NCI-H524 (cell line): ENCODE data around the gene WDR31.

Experiments used
- DNase-seq, 2 experiments: peaks; one replicate each; lab custom pipeline; 2025; lab: John Stamatoyannopoulos, UW

Gene WDR31

DNA sequence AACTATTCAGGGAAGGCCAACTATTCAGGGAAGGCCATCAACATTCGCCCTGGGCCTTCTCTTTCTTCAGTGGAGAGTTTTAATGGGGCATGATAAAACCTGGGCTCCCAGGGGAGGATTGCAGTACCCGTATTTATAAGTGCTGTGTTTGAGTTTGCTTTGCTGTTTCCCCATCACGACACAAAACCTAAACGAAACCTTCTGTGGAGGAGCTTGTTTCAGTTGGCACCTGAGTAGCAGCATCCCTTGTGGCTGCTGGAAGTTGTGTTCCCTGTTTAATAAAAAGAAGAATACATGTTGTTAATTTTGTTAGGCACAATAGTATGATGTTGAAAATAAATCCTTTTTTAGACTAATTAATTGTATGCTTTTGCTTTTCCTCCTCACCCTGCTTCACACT, 8.3 kb downstream of the WDR31 start:
- DNase-seq: no peak

GRCh38 chr9:113328045-113328782, 11.9 kb downstream of the WDR31 start:
- DNase-seq: no peak

DNA sequence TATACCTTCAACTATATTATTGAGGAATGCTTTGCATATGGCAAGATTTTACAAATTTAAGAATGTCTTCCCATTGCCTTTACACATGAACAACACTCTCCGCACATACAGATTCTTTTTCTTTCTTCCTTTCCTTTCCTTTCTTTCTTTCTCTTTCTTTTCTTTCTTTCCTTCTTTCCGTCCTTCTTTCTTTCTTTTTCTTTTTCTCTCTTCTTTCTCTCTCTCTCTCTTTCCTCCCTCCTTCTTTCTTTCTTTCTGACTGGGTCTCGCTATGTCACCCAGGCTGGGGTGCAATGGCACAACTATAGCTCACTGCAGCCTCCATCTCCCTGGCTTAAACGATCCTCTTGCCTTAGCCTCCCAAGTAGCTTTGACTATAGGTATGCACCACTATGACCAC, 13.8 kb downstream of the WDR31 start:
- DNase-seq: no peak

DNA sequence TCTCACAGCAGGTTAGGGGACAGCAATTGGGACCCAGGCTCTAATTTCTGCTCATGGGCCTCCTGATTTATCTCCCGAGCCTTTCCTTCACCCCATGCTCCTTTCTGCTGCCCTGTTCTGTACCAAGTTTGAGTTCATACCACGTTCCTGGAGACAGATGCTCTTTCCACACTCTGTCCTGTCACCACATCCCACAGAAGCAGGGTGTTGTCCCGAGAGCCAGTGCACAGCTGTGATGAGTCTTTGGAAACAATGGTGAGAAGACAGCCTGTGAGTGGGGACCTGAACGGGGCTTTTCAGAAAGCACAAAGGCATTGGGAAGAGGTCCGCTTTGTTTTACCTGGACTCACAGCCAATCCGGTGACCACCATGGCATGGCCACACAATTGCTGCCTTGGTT, 17.4 kb downstream of the WDR31 start:
- no peak for DNase-seq

DNA sequence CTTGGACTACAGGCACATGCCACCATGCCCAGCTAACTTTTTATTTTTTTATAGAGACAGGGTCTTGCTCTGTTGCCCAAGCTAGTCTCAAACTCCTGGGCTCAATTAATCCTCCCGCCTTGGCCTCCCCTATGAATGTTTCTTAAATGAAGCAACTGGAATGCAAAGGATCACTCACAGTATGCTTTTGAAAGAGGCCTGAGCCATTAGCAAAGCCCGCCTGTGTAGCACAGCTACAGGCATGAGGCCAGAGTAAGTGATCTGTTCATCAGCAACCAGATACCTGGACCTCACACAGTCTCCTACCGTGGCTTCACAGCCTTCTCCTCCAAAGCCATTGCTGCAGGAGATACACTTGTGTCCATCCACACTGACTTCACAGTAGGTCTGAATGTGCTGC, 20.0 kb downstream of the WDR31 start:
- no peak for DNase-seq

DNA sequence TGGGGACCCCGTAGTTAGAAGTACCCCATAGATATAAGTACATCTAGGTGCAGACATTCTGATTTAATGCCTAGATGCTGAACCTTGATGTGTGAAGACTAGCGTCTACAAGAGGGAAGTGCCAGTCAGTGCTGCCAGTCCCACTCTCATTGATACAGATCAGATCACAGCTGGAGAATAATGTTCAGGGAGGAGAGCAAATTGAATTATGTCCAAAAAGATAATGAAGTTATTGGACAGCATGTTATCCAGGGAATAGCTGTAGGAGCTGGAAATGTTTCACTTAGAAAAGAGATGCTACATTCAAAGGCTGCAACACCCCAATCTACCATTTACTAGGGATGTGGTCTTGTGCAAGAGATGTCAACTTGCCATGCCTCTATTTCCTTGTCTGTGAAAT, 21.0 kb downstream of the WDR31 start:
- no peak for DNase-seq

DNA sequence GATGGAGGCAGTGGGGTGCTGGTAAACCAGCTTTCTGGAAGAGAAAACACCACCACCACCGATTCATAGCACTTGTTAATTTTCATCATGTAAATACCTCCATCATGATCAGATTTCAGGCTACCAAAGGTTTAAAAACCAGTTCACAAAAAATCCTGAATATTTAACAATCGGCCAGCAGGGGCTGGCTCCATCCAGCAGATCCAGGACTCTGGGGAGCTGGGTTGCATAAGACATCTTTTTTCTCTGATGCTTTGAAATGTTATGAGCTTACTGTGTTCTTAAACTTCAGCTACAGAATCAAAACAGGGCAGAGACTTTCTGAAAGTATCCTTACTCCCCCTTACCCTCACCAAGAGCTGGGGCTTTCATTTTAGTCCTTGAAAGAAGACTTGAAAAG, 22.3 kb downstream of the WDR31 start:
- no peak for DNase-seq

DNA sequence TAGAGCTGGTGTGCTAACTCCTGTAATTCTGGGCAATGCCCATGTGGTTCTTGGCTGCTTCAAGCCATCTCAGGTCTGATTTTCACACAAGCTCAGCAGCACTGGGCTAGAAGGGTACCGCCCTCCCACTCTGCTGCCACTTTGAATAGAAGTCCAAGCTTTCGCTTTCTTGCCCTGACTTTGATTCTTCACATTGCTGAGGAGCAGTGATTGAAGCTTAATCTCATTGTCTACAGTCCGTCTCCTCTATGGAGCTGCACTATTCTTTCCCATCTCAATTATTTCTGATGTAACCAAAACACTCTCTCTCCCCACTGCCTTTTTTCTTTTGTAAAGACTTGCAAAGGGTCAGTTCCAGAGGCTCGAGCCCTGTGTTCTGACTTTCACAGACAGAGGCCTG, 24.0 kb downstream of the WDR31 start:
- DNase-seq: no peak

GRCh38 chr9:113315231-113315630, 24.8 kb downstream of the WDR31 start:
- DNase-seq: no peak

DNA sequence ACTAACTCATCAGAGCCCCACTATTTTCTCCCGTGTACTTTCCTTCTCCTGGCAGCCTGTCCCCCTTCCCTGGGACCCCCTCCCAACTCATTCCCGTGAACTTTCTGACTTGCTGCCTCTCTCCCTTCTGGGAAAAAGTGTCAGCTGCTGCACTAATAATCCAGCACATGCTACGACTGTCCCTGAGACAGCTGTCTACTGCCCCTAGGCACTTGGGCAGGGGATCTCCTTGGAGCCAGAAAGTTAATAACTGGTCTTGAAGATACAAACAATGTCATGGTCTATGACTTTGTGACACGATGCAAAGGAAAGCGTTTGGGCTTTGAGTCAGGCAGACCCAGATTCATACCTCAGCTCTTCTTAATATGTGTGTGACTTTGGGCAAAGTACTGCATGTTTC, 26.8 kb downstream of the WDR31 start:
- peak in 1 of 2 experiments; percentile 57 for DNase-seq

GRCh38 chr9:113311961-113312360, 28.1 kb downstream of the WDR31 start:
- DNase-seq: no peak

GRCh38 chr9:113310538-113310937, 29.5 kb downstream of the WDR31 start:
- DNase-seq: no peak

GRCh38 chr9:113309204-113309813, 30.8 kb downstream of the WDR31 start:
- DNase-seq: peak in 1 of 2 experiments; percentile 44

GRCh38 chr9:113307396-113307975, 32.6 kb downstream of the WDR31 start:
- no peak for DNase-seq

- DNase-seq: no peak
Measured at GRCh38 chr9:113306566-113306965, 33.5 kb downstream of the WDR31 start.

- no peak for DNase-seq
Measured at GRCh38 chr9:113302792-113303418, 37.2 kb downstream of the WDR31 start, which contains the start of gene RNF183. TSS of gene RNF183 (minus strand) at chr9:113303376. CDS start at chr9:113298184, 5,192 bp downstream.

- DNase-seq: no peak
Measured at GRCh38 chr9:113301548-113301947, 38.5 kb downstream of the WDR31 start.

- no peak for DNase-seq
Measured at GRCh38 chr9:113299800-113300292, 40.2 kb downstream of the WDR31 start.

DNA sequence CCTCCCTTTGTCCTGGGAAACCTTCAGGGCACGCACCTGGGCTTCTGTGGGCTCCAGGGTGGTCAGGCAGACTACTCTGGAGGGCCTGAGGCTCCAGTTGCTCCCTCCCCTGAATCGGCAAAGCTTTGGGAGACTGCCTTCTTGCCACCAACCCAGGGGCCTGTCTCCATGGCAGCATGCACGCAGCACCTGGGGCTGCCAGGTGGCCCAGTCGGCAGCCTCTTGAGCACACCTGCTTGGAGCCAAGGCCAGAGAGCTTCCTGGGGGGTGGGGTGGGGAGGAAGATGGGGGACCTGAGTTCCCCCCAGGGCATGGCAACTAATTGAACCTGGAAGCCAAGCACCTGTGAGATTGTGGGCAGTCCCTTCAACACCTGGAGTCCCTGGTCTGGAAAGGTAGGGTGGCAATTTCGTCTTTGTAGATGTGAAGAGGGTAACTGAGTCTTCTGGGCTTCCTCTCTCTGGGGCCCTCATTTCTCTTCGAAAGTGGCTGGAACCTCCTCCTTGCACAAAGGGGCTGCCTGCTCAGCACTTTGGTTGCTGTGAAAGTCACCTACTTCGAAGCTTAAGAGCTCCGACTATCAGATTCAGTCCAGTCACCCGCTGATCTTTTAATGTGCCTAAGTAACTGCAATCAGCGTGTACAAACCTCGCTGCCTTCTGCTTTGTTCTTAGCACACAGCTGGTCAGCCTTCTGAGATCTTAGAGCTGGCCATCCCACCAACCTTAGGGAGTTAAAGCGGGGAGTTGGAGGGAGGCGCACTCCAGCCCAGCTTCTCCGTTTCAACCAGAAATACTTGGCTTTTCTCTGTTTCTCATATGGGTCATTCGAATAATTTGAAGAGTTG, 40.9 kb downstream of the WDR31 start:
- DNase-seq: no peak

DNA sequence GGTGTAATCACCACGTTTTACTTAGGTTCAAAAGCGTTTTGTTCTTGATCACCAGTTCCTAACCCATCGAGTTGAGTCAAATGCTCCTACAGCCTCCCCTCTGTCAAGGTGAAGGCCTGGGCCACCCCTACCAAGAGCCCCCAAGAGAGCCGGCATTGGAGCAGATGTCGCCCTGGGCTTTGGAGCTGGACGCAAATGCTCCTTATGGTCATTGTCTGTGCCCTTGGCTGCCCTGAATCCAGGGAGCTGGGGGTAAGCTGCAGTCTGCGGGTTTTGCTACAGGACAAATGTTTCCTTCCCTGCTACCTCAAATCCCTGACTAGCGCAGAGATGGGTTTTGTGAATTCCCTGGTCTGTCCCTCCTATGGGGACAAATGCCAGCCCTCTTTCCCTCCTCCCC, 41.8 kb downstream of the WDR31 start:
- DNase-seq: no peak

DNA sequence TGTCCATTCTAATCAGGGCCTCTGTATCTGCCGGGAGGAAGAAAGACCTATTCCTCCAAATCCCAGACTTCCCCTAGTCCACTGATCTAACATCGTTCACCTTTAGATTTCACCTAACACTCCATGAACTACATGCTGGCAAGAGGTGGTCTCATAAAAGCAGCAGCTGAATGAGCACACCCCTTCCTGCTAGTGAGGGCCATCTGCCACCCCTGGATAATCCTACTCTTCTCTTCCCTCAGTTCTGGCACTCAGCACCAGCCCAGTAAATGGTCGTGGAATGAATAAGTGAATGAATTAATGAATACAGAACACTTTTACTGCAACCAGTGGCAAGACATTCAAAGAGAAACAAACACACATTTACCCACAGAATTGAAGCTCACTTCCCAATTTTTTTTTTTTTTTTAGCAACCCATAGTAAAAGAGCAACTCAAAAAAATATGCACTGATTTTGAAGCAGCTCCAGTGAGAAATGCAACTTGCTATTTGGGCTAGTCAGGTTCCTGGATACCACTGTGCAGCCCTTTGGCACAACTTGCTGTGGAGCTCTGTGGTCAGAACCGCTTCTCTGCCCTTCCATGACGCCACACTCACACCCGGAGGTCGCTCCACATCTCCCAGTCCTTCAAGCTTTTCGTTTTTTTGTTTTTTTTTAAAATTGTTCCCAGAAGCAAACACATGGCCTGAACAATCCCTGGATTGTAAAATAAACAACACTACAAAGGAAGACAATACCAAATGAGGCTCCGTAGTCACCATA, 43.1 kb downstream of the WDR31 start:
- DNase-seq: peak; percentile 84 to 91
